ENCODE data around the gene FOSB. TPM values are rescaled to one million over a fixed set of nuclear protein-coding genes. Genes with fewer than 3 reads are reported as not detected.

The FOSB gene
- total and polyA plus RNA-seq, 9 of the 15 experiments (the other 6 are each of a cell fraction or from before 2014, with no cell fraction given), result 0.11 to 2.7 (median 0.73) TPM

GRCh38 chr19:45424191-45425058 is 43.4 kb upstream of the FOSB start (continued):
- TF ChIP-seq ZMIZ1 (IDR thresholded peaks at IDR 0.05; ENCODE audit: low read depth in 2 of 2, low read length in 2 of 2) (peak in 1 of 2 experiments; percentile 60; a peak in 1 of 4 replicates), HINFP (tag; conservative IDR thresholded peaks at IDR 0.05; ENCODE audit: low read depth) (0 out of 2 replicates have a peak, but pooled peaks have one; percentile 62), ATF4 (CRISPR knock-in tag; IDR thresholded peaks at IDR 0.05) (no peak), MCM2 (IDR thresholded peaks at IDR 0.05; ENCODE audit: low read depth) (no peak), LARP7 (IDR thresholded peaks at IDR 0.05) (peak; percentile 23; the same call in 1 of the 2 replicates), ZNF212 (CRISPR knock-in tag; IDR thresholded peaks at IDR 0.05) (no peak), CUX1 (CRISPR knock-in tag; IDR thresholded peaks at IDR 0.05) (no peak), ZNF778 (CRISPR knock-in tag; IDR thresholded peaks at IDR 0.05) (no peak), HNRNPK (IDR thresholded peaks at IDR 0.05; ENCODE audit: low read depth, low read length, poor library complexity, severe bottlenecking) (no peak), TCF7L2 (IDR thresholded peaks at IDR 0.05; ENCODE audit: low read depth, low read length) (no peak), ATF2 (CRISPR knock-in tag; IDR thresholded peaks at IDR 0.05) (no peak), FUS (optimal IDR thresholded peaks at IDR 0.05; ENCODE audit: low read depth, low read length) (no peak), ZC3H8 (IDR thresholded peaks at IDR 0.05) (no peak), ZNF140 (CRISPR knock-in tag; IDR thresholded peaks at IDR 0.05) (no peak)
